K562 (cell line): Measurements from ENCODE around the gene NCBP2. TPM values are rescaled to one million over a fixed set of nuclear protein-coding genes. Genes with fewer than 3 reads are reported as not detected.

Source experiments
- ATAC-seq: fragments of 200-7000 bp; cut with Tn5 transposase; 3 replicates; pipeline ENCODE4 v1.9.1; 2020; ENCODE audit warnings: moderate library complexity
- BruUV-seq: library from RNA; stranded (reverse); fragments of 400-500 nt; replicated peaks from 2 replicates; lab custom pipeline; 2021; lab: Mats Ljungman, UMichigan
- CTCF ChIA-PET: fragments of 300-600 bp; formaldehyde crosslinking; extraction: SDS; loops from one replicate; lab custom pipeline; 2021; ENCODE audit warnings: low intra/inter-chr PET ratio; lab: Yijun Ruan, JAX
- POLR2A ChIA-PET: fragments of 300-600, 350-650 bp; sonication (Branson Sonifier 250); formaldehyde crosslinking; extraction: SDS; loops from one replicate; lab custom pipeline; 2021; ENCODE audit warnings: antibody characterized with exemption, inconsistent platforms; lab: Yijun Ruan, JAX
- DNase-seq, 4 experiments: peaks; one replicate each; pipeline versions ENCODE4 v3.0.0 to v3.0.0-alpha.2; 2011 to 2018; ENCODE audit warnings: low spot score in 3 of 4, mixed read lengths in 3 of 4; ENCODE audit errors: extremely low read depth in 1 of 4
- FAIRE-seq: peaks from 2 replicates; lab custom pipeline; 2011; peaks lifted over from hg19 to GRCh38; lab: Jason Lieb, UNC
- H2AFZ ChIP-seq: 2 replicates; pipeline ENCODE4 v1.6.0; 2011; ENCODE audit warnings: low read depth, low read length, control low read depth, inconsistent platforms
- H3K27ac ChIP-seq: fragments of 200-600 bp; 3 replicates; pipeline ENCODE4 v1.8.0; 2011; ENCODE audit warnings: low read depth, mild to moderate bottlenecking, control low read depth, inconsistent platforms, low read length, moderate library complexity, mixed read lengths; ENCODE audit errors: extremely low read depth
- H3K27me3 ChIP-seq, 2 experiments: fragments of 300-600 bp in 1 of 2; 2 replicates in 1 of 2; 3 replicates in 1 of 2; pipeline versions ENCODE4 v1.6.0 to v1.8.0; 2011; ENCODE audit warnings: inconsistent platforms in 2 of 2, low read length in 2 of 2, mild to moderate bottlenecking in 1 of 2, mixed read lengths in 1 of 2, moderate library complexity in 1 of 2; ENCODE audit not compliant: control insufficient read depth in 2 of 2, insufficient read depth in 2 of 2
- H3K36me3 ChIP-seq: fragments of 300-600 bp; 3 replicates; pipeline ENCODE4 v1.8.0; 2011; ENCODE audit warnings: mild to moderate bottlenecking, low read length, inconsistent platforms; ENCODE audit not compliant: control insufficient read depth, insufficient read depth
- H3K4me1 ChIP-seq, 2 experiments: fragments of 200-600 bp in 1 of 2; replicated peaks in 1 of 2; 2 replicates in 1 of 2; 3 replicates in 1 of 2; pipeline versions ENCODE4 v1.5.1 to v1.8.0; 2011; ENCODE audit warnings: inconsistent platforms in 2 of 2, low read length in 2 of 2, mild to moderate bottlenecking in 1 of 2, mixed read lengths in 1 of 2, moderate library complexity in 1 of 2; ENCODE audit not compliant: control insufficient read depth in 2 of 2, insufficient read depth in 2 of 2
- H3K4me2 ChIP-seq: 2 replicates; pipeline ENCODE4 v1.6.1; 2011; ENCODE audit warnings: low read length, control low read depth, inconsistent platforms, mixed read lengths; ENCODE audit not compliant: insufficient read depth
- H3K4me3 ChIP-seq: fragments of 200-600 bp; sonication (generic), shearing (Covaris generic); 2 replicates; pipeline ENCODE4 v1.5.1; 2016; ENCODE audit warnings: control low read depth, inconsistent platforms
- H3K79me2 ChIP-seq: fragments of 200-600 bp; 3 replicates; pipeline ENCODE4 v1.8.0; 2011; ENCODE audit warnings: low read length, inconsistent platforms; ENCODE audit not compliant: control insufficient read depth, insufficient read depth
- H3K9ac ChIP-seq, 2 experiments: 2 replicates each; pipeline versions ENCODE4 v1.6.0 to v1.6.1; 2011; ENCODE audit warnings: low read depth in 2 of 2, low read length in 2 of 2, control low read depth in 1 of 2, inconsistent platforms in 1 of 2, mild to moderate bottlenecking in 1 of 2, mixed read lengths in 1 of 2; ENCODE audit not compliant: insufficient read depth in 1 of 2
- H3K9me1 ChIP-seq: one replicate; pipeline ENCODE4 v1.6.0; 2011; ENCODE audit warnings: inconsistent platforms, mild to moderate bottlenecking, low read length, moderate library complexity; ENCODE audit not compliant: control insufficient read depth, insufficient read depth
- H3K9me3 ChIP-seq: replicated peaks from 2 replicates; pipeline ENCODE4 v1.5.1; 2011; ENCODE audit warnings: low read depth, low read length, inconsistent platforms; ENCODE audit not compliant: control insufficient read depth, insufficient read depth
- H4K20me1 ChIP-seq: replicated peaks from 2 replicates; pipeline ENCODE4 v1.6.1; 2011; ENCODE audit warnings: low read length, inconsistent platforms, mixed read lengths; ENCODE audit not compliant: control insufficient read depth, insufficient read depth
- ETV5 ChIP-seq: sonication (generic); formaldehyde crosslinking; IDR thresholded peaks from 2 replicates; pipeline ENCODE4 v1.4.0; 2020; ENCODE audit warnings: low read depth, mild to moderate bottlenecking, missing genetic modification reagents
- FOXK2 ChIP-seq, 2 experiments: fragments of 450-650 bp; IDR thresholded peaks in 1 of 2; conservative IDR thresholded peaks in 1 of 2; 2 replicates each; pipeline ENCODE4 v1.6.1; 2016; ENCODE audit warnings: low read depth in 2 of 2, mild to moderate bottlenecking in 1 of 2
- MXD1 ChIP-seq: fragments of 250-450 bp; sonication (Bioruptor Pico); IDR thresholded peaks from 2 replicates; pipeline ENCODE4 v1.8.0; 2021; ENCODE audit warnings: borderline replicate concordance, mild to moderate bottlenecking, moderate library complexity; ENCODE audit not compliant: poor library complexity, severe bottlenecking
- NFRKB ChIP-seq: fragments of 450-650 bp; IDR thresholded peaks from 2 replicates; pipeline ENCODE4 v1.6.1; 2016; ENCODE audit warnings: low read depth
- SMARCC2 ChIP-seq: fragments of 450-650 bp; IDR thresholded peaks from 2 replicates; pipeline ENCODE4 v1.6.1; 2017; ENCODE audit warnings: antibody characterized with exemption, moderate library complexity, mild to moderate bottlenecking, low read depth
- TGIF2 ChIP-seq: sonication (generic); formaldehyde crosslinking; IDR thresholded peaks from 2 replicates; pipeline ENCODE4 v1.8.1; 2022; ENCODE audit warnings: mild to moderate bottlenecking, missing genetic modification reagents, moderate library complexity
- TRIM28 ChIP-seq: fragments of 450-650 bp; IDR thresholded peaks from 2 replicates; pipeline ENCODE4 v1.6.1; 2017
- ZBTB17 ChIP-seq: fragments of 450-650 bp; formaldehyde crosslinking; IDR thresholded peaks from 2 replicates; pipeline ENCODE4 v1.4.0; 2020; ENCODE audit warnings: mild to moderate bottlenecking
- ZC3H11A ChIP-seq: IDR thresholded peaks from 2 replicates; pipeline ENCODE4 v1.6.1; 2012; ENCODE audit warnings: low read depth, low read length, improper control_type of control experiment
- ZFP36 ChIP-seq: fragments of 150-350 bp; IDR thresholded peaks from 2 replicates; pipeline ENCODE4 v1.6.1; 2018; ENCODE audit warnings: low read length, low read depth; ENCODE audit not compliant: partially characterized antibody
- ZNF79 ChIP-seq: fragments of 250-450 bp; sonication (Bioruptor Pico); IDR thresholded peaks from 2 replicates; pipeline ENCODE4 v1.4.0; 2020; ENCODE audit warnings: low read depth, mild to moderate bottlenecking, moderate library complexity
- WGBS: fragments of 100-300 bp; shearing (Covaris generic); methylation state at CpG from one replicate; pipeline ENCODE4 v1.1.6; 2016; ENCODE audit warnings: low coverage, mixed read lengths; ENCODE audit not compliant: insufficient coverage; ENCODE audit errors: missing lambda C conversion rate; 5-methylcytosine and 5-hydroxymethylcytosine counted together
- in situ Hi-C: fragments of 300-500 bp; cut with MboI; formaldehyde crosslinking; loops from 4 replicates; pipeline ENCODE4 v1.15.0; 2018; ENCODE audit warnings: inconsistent platforms, mixed read lengths
- intact Hi-C: fragments of 100-400 bp; cut with micrococcal nuclease; formaldehyde crosslinking; loops from 2 replicates; pipeline ENCODE4 v1.14.2; 2022
- polyA plus RNA-seq, 8 experiments: library from polyadenylated mRNA; depleted of rRNA in 4 of 8; stranded (reverse) in 5 of 8; unstranded in 3 of 8; fragments of >200 nt; fragmentation: Nextera tagmentation in 2 of 8; fragmentation: Illumina TruSeq in 1 of 8; extraction: Ambion mirVana in 2 of 8; extraction: Trizol in 1 of 8; gene quantifications; 2 replicates each; pipeline versions ENCODE4 v1.2.1 to v1.2.3, GENCODE V29; 2011 to 2014; ENCODE audit warnings: inconsistent platforms in 1 of 8, missing spikeins in 1 of 8
- total RNA-seq, 7 experiments: library from RNA; depleted of rRNA in 6 of 7; stranded (reverse); fragments of >200 nt in 6 of 7; fragmentation: Illumina TruSeq in 2 of 7; extraction: Trizol in 2 of 7; gene quantifications; 2 replicates each; pipeline versions ENCODE4 v1.2.1 to v1.2.3, GENCODE V29; 2011 to 2021; ENCODE audit warnings: low replicate concordance in 1 of 7
- TF ChIP-seq, protein P1 (sequence below), 2 experiments: fragments of 150-350 bp in 1 of 2; IDR thresholded peaks; 2 replicates each; pipeline ENCODE4 v1.6.1; 2012 to 2016; ENCODE audit warnings: low read depth in 2 of 2, low read length in 2 of 2, mild to moderate bottlenecking in 1 of 2, moderate library complexity in 1 of 2
- TF ChIP-seq, protein P2 (sequence below): fragments of 250-450 bp; sonication (Bioruptor Pico); IDR thresholded peaks from 2 replicates; pipeline ENCODE4 v1.8.0; 2022; ENCODE audit warnings: moderate library complexity, mild to moderate bottlenecking, inconsistent platforms

The NCBP2 gene
- total and polyA plus RNA-seq, 9 of the 15 experiments (the other 6 are each of a cell fraction or from before 2014, with no cell fraction given), result 56.4 to 102 (median 82.3) TPM

DNA sequence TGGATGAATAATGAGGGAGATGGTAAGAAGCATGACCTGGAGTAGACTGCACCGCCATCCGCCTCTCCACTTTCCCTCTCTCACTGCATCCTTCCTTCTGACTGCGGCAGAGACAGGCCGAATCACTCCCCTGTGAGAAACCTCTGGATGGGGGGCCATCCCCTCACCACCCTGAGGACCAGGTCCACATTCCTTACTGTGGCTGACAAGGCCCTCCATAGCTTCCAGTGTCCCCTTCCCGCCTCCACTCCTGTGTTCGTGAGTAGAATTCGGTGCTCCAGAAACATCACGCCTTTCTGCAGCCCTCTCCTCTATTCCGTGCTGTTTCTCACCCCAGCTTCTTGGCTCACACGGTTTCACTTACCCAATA lies 23.5 kb upstream of the NCBP2 start (continued):
- TF ChIP-seq, protein P1, sequence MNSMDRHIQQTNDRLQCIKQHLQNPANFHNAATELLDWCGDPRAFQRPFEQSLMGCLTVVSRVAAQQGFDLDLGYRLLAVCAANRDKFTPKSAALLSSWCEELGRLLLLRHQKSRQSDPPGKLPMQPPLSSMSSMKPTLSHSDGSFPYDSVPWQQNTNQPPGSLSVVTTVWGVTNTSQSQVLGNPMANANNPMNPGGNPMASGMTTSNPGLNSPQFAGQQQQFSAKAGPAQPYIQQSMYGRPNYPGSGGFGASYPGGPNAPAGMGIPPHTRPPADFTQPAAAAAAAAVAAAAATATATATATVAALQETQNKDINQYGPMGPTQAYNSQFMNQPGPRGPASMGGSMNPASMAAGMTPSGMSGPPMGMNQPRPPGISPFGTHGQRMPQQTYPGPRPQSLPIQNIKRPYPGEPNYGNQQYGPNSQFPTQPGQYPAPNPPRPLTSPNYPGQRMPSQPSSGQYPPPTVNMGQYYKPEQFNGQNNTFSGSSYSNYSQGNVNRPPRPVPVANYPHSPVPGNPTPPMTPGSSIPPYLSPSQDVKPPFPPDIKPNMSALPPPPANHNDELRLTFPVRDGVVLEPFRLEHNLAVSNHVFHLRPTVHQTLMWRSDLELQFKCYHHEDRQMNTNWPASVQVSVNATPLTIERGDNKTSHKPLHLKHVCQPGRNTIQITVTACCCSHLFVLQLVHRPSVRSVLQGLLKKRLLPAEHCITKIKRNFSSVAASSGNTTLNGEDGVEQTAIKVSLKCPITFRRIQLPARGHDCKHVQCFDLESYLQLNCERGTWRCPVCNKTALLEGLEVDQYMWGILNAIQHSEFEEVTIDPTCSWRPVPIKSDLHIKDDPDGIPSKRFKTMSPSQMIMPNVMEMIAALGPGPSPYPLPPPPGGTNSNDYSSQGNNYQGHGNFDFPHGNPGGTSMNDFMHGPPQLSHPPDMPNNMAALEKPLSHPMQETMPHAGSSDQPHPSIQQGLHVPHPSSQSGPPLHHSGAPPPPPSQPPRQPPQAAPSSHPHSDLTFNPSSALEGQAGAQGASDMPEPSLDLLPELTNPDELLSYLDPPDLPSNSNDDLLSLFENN (IDR thresholded peaks at IDR 0.05; ENCODE audit: low read depth in 2 of 2, low read length in 2 of 2), result no peak
- TF ChIP-seq ZBTB17 (CRISPR knock-in tag) (no peak), ZC3H11A (no peak), FOXK2 (conservative IDR thresholded peaks at IDR 0.05 in 1 of 2, IDR thresholded peaks at IDR 0.05 in 1 of 2; ENCODE audit: low read depth in 2 of 2) (no peak)

DNA sequence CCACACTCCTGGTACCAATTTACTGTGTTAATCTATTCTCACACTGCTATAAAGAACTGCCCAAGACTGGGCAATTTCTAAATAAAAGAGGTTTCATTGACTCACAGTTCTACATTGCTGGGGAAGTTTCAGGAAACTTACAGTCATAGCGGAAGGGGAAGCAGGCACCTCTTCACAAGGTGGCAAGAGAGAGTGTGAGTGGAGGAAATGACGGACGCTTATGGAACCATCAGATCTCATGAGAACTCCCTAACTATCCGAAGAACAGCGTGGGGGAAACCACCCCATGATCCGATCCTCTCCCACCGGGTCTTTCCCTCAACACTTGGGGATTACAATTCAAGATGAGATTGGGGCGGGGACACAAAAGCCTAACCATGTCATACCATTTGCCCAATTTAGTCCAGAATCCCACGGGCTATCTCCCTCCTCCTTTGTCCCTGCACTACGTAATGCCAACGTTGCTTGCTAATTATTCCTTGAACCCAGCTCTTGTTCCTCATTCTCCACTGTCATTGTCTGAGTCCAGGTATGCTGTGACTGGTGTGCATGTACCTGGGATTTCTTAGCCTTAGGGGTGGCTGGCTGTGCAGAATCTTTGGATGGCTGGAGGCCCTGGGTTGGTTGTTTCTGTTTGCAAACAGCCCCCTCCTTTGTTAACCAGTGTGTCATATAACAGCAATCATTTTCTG lies 22.9 kb upstream of the NCBP2 start:
- H4K20me1 ChIP-seq, result no peaks in the 10 kb centered on the region
- H3K4me2 ChIP-seq, result no peak overlapping the region
- POLR2A ChIA-PET, result interaction anchor here (1.3 to 1.4 kb wide), 2 partner anchors 11 kb away, joined by 3 to 4 read pairs; no protein-coding TSS in a partner anchor
- H3K27me3 ChIP-seq, result no peaks in the 10 kb centered on the region
- H3K4me1 ChIP-seq, result peaks cover 8 to 24% of the 10 kb centered on the region in 2 experiments; a peak in 3 of 5 replicates
- H3K27ac ChIP-seq, result no peak overlapping the region
- no peak overlapping the region for H3K9ac ChIP-seq
- TF ChIP-seq TGIF2 (no peak), NFRKB (no peak), SMARCC2 (no peak), ETV5 (no peak), ZNF79 (no peak), TRIM28 (no peak), ZFP36 (no peak), MXD1 (CRISPR knock-in tag) (no peak)
- TF ChIP-seq, protein P2, sequence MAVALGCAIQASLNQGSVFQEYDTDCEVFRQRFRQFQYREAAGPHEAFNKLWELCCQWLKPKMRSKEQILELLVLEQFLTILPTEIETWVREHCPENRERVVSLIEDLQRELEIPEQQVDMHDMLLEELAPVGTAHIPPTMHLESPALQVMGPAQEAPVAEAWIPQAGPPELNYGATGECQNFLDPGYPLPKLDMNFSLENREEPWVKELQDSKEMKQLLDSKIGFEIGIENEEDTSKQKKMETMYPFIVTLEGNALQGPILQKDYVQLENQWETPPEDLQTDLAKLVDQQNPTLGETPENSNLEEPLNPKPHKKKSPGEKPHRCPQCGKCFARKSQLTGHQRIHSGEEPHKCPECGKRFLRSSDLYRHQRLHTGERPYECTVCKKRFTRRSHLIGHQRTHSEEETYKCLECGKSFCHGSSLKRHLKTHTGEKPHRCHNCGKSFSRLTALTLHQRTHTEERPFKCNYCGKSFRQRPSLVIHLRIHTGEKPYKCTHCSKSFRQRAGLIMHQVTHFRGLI (CRISPR knock-in tag), result no peak
- TF ChIP-seq, all 486 proteins: peak for 0
- 91% methylated on average over 11 of the region's 11 CpGs for WGBS
- in situ Hi-C loops, result no loop called here
- H3K9me3 ChIP-seq, result 0 out of 2 replicates have a peak, but pooled peaks cover 3% of the 10 kb centered on the region
- intact Hi-C loops, result no loop called here
- no TSS peak for BruUV-seq
- H3K4me3 ChIP-seq, result no peak overlapping the region
- no peak overlapping the region for H2AFZ ChIP-seq
- peaks cover 8% of the 10 kb centered on the region; the same call in 1 of the 3 replicates for H3K36me3 ChIP-seq
- CTCF ChIA-PET, result no interaction called here
- DNase-seq (no peak), ATAC-seq (no peak), FAIRE-seq (no peak)
- no peaks in the 10 kb centered on the region for H3K9me1 ChIP-seq
- peaks cover 12% of the 10 kb centered on the region; the same call in 2 of the 3 replicates for H3K79me2 ChIP-seq
